Ascending aorta (tissue), 2 donors: ENCODE data around the gene IL4R. TPM values are rescaled to one million over a fixed set of nuclear protein-coding genes. Genes with fewer than 3 reads are reported as not detected.
"Not testable (repeated sequence)": the region's sequence is repeated elsewhere in the genome, so short reads cannot be mapped to it uniquely, and the experiment has no call there.

Source experiments
- DNase-seq, 2 donors: peaks; one replicate each; pipeline ENCODE4 v3.0.0-alpha.2; 2019; ENCODE audit warnings: low spot score in 2 of 2
- H3K27ac ChIP-seq, 2 donors: fragments of 200-600 bp; sonication (generic); one replicate each; pipeline ENCODE4 v1.5.1; 2016 to 2017; ENCODE audit warnings: mild to moderate bottlenecking in 1 of 2
- H3K27me3 ChIP-seq: fragments of 200-600 bp; sonication (generic); one replicate; pipeline ENCODE4 v1.5.1; 2017
- H3K36me3 ChIP-seq, 2 donors: fragments of 200-600 bp; sonication (generic); one replicate each; pipeline ENCODE4 v1.5.1; 2016
- H3K4me1 ChIP-seq, 2 donors: fragments of 200-600 bp; sonication (generic); one replicate each; pipeline ENCODE4 v1.5.1; 2016 to 2017; ENCODE audit warnings: mild to moderate bottlenecking in 1 of 2
- H3K4me3 ChIP-seq, 2 donors: fragments of 200-600 bp; sonication (generic); one replicate each; pipeline ENCODE4 v1.5.1; 2016 to 2017; ENCODE audit warnings: mild to moderate bottlenecking in 1 of 2
- H3K9me3 ChIP-seq, 2 donors: fragments of 200-600 bp; sonication (generic); one replicate each; pipeline ENCODE4 v1.5.1; 2016
- CTCF ChIP-seq, 3 experiments: fragments of 200-600 bp in 2 of 3; fragments of 450-650 bp in 1 of 3; sonication (generic) in 2 of 3; IDR thresholded peaks; one replicate each; pipeline ENCODE4 v1.5.1; 2016 to 2019; ENCODE audit warnings: antibody characterized with exemption in 3 of 3, mild to moderate bottlenecking in 1 of 3, moderate library complexity in 1 of 3
- intact Hi-C: fragments of 100-400 bp; cut with DNase I; formaldehyde crosslinking; loops from one replicate; pipeline ENCODE4 v1.15.1; 2023
- total RNA-seq: library from RNA; depleted of rRNA; stranded (reverse); fragments of >200 nt; gene quantifications from one replicate; pipeline ENCODE4 v1.1.0, GENCODE V29; 2016

The IL4R gene
- total RNA-seq, 1 donor from 2014 or later = 88.7 TPM

- DNase-seq = no peak
- no peaks in the 10 kb centered on the region for H3K4me1 ChIP-seq
- H3K27ac ChIP-seq = no peak overlapping the region
- TF ChIP-seq CTCF (IDR thresholded peaks at IDR 0.05) = no peak
- no peak overlapping the region for H3K4me3 ChIP-seq
- intact Hi-C loops = no loop called here
- H3K27me3 ChIP-seq = no peaks in the 10 kb centered on the region
- no peaks in the 10 kb centered on the region for H3K36me3 ChIP-seq
- no peaks in the 10 kb centered on the region for H3K9me3 ChIP-seq
These were observed 94.3 kb downstream of the IL4R start for GRCh38 chr16:27408012-27408601.

- DNase-seq = no peak
- TF ChIP-seq CTCF (IDR thresholded peaks at IDR 0.05) = no peak
- no peaks in the 10 kb centered on the region for H3K4me1 ChIP-seq
These were observed 94.8 kb downstream of the IL4R start for GRCh38 chr16:27408602-27409031.

GRCh38 chr16:27409958-27410357 is 96.2 kb downstream of the IL4R start:
- H3K4me1 ChIP-seq, intact Hi-C loops, H3K27ac ChIP-seq, H3K4me3 ChIP-seq, DNase-seq, H3K9me3 ChIP-seq, H3K27me3 ChIP-seq, H3K36me3 ChIP-seq: not testable (repeated sequence)

More at GRCh38 chr16:27408602-27409031, 94.8 kb downstream of the IL4R start:
- Histone ChIP-seq H3K4me3 (no peak overlapping the region), H3K36me3 (no peaks in the 10 kb centered on the region), H3K27me3 (no peaks in the 10 kb centered on the region), H3K27ac (no peak overlapping the region), H3K9me3 (no peaks in the 10 kb centered on the region)
- intact Hi-C loops = no loop called here

- intact Hi-C loops = no loop called here
- Histone ChIP-seq H3K4me1 (no peaks in the 10 kb centered on the region), H3K36me3 (no peaks in the 10 kb centered on the region), H3K27me3 (no peaks in the 10 kb centered on the region), H3K4me3 (no peak overlapping the region), H3K27ac (no peak overlapping the region), H3K9me3 (no peaks in the 10 kb centered on the region)
- no peak for DNase-seq
- TF ChIP-seq CTCF (IDR thresholded peaks at IDR 0.05) = no peak
These were observed 97.0 kb downstream of the IL4R start for GRCh38 chr16:27410761-27411160.

GRCh38 chr16:27413956-27414355 is 100.2 kb downstream of the IL4R start:
- TF ChIP-seq CTCF (IDR thresholded peaks at IDR 0.05) = no peak
- Histone ChIP-seq H3K4me3 (no peak overlapping the region), H3K27me3 (no peaks in the 10 kb centered on the region), H3K36me3 (no peaks in the 10 kb centered on the region), H3K9me3 (no peaks in the 10 kb centered on the region), H3K4me1 (no peaks in the 10 kb centered on the region), H3K27ac (no peak overlapping the region)
- DNase-seq = no peak
- intact Hi-C loops = no loop called here

Other genes starting within 250 kb of the IL4R start
- not detected for gene C16orf82, start 247.0 kb upstream of the IL4R start, total RNA-seq
- gene KDM8, start 110.4 kb upstream of the IL4R start, total RNA-seq = 55.5 TPM
- 6.8 TPM for gene NSMCE1, start 45.2 kb upstream of the IL4R start, total RNA-seq
- 0.21 TPM for gene IL21R, start 88.2 kb downstream of the IL4R start, total RNA-seq
- gene GTF3C1, start 235.9 kb downstream of the IL4R start, total RNA-seq = 40.6 TPM
- gene KATNIP, start 236.2 kb downstream of the IL4R start, total RNA-seq = 6.6 TPM